Testis (tissue), 3 donors: ENCODE results near the gene GIGYF1. TPM values are rescaled to one million over a fixed set of nuclear protein-coding genes. Genes with fewer than 3 reads are reported as not detected.

Experiments
- DNase-seq: peaks from one replicate; pipeline ENCODE4 v3.0.0-alpha.2; 2019
- H3K27ac ChIP-seq, 2 donors: fragments of 200-600 bp; sonication (generic); one replicate each; pipeline ENCODE4 v1.5.1; 2019
- H3K27me3 ChIP-seq: fragments of 200-600 bp; sonication (generic); one replicate; pipeline ENCODE4 v1.5.1; 2019
- H3K36me3 ChIP-seq: fragments of 200-600 bp; sonication (generic); one replicate; pipeline ENCODE4 v1.5.1; 2017; ENCODE audit warnings: low read depth; ENCODE audit errors: missing control alignments
- H3K4me1 ChIP-seq: fragments of 200-600 bp; sonication (generic); one replicate; pipeline ENCODE4 v1.5.1; 2019
- H3K4me3 ChIP-seq, 2 donors: fragments of 200-600 bp; sonication (generic); one replicate each; pipeline ENCODE4 v1.5.1; 2017 to 2019
- H3K9me3 ChIP-seq: fragments of 200-600 bp; sonication (generic); one replicate; pipeline ENCODE4 v1.5.1; 2017
- CTCF ChIP-seq, 3 experiments: fragments of 450-650 bp in 2 of 3; fragments of 200-600 bp in 1 of 3; sonication (generic) in 1 of 3; IDR thresholded peaks; one replicate each; pipeline ENCODE4 v1.5.1; 2016 to 2019; ENCODE audit warnings: antibody characterized with exemption in 3 of 3, mild to moderate bottlenecking in 2 of 3, moderate library complexity in 1 of 3
- POLR2A ChIP-seq: fragments of 450-650 bp; IDR thresholded peaks from one replicate; pipeline ENCODE4 v1.6.1; 2017; ENCODE audit warnings: antibody characterized with exemption, mild to moderate bottlenecking, moderate library complexity
- WGBS, 2 donors: methylation state at CpG; one replicate each; pipeline ENCODE4 v1.1.5; 2018; 5-methylcytosine and 5-hydroxymethylcytosine counted together
- intact Hi-C: fragments of 100-400 bp; cut with DNase I; formaldehyde crosslinking; loops from one replicate; pipeline ENCODE4 v1.15.1; 2023; ENCODE audit warnings: low total_unique reads
- polyA plus RNA-seq: library from polyadenylated mRNA; stranded (reverse); fragments of 350-450 nt; fragmentation: Illumina TruSeq; extraction: RNeasy Lipid Tissue Mini Kit (QIAGEN cat#74804); gene quantifications from one replicate; pipeline ENCODE4 v1.2.3, GENCODE V29; 2014; ENCODE audit warnings: low read depth, low replicate concordance; ENCODE audit not compliant: insufficient read depth
- total RNA-seq, 2 donors: library from RNA; depleted of rRNA; stranded (reverse); fragments of >200 nt; gene quantifications; one replicate each; pipeline ENCODE4 v1.2.3, GENCODE V29; 2016

Gene GIGYF1
- total and polyA plus RNA-seq, 3 donors from 2014 or later, result 40.5 to 106 (median 105) TPM

GRCh38 chr7:100632951-100633717 lies 60.9 kb downstream of the GIGYF1 start:
- WGBS, 2 donors, result 2% methylated on average over 22 to 45 of the region's 72 CpGs
- H3K4me1 ChIP-seq, result peaks cover 5% of the 10 kb centered on the region
- H3K27me3 ChIP-seq, result no peaks in the 10 kb centered on the region
- H3K4me3 ChIP-seq, result peak overlapping the region; percentile 27 to 59
- intact Hi-C loops, result no loop called here
- H3K27ac ChIP-seq, result no peak overlapping the region
- no peak for TF ChIP-seq CTCF (IDR thresholded peaks at IDR 0.05)
- no peak for TF ChIP-seq POLR2A
- DNase-seq, result peak; percentile 43
- no peaks in the 10 kb centered on the region for H3K9me3 ChIP-seq
- H3K36me3 ChIP-seq, result no peaks in the 10 kb centered on the region

GRCh38 chr7:100630066-100630465 lies 64.0 kb downstream of the GIGYF1 start:
- no peak for TF ChIP-seq CTCF (IDR thresholded peaks at IDR 0.05)
- no peak for TF ChIP-seq POLR2A
- no peak overlapping the region for H3K27ac ChIP-seq
- peaks cover 7% of the 10 kb centered on the region for H3K4me1 ChIP-seq
- no peak for DNase-seq
- no peak overlapping the region for H3K4me3 ChIP-seq
- intact Hi-C loops, result no loop called here
- H3K27me3 ChIP-seq, result no peaks in the 10 kb centered on the region
- no peaks in the 10 kb centered on the region for H3K36me3 ChIP-seq
- 94 to 95% methylated on average over 3 to 4 of the region's 4 CpGs for WGBS, 2 donors
- no peaks in the 10 kb centered on the region for H3K9me3 ChIP-seq

Other genes with a start within 250 kb of the GIGYF1 start
- 10 to 100 TPM; 34.0 to 45.8 TPM for gene SPACDR, start 230.0 kb downstream of the GIGYF1 start, total RNA-seq
- gene SPACDR, start 230.0 kb downstream of the GIGYF1 start, polyA plus RNA-seq, result 84.9 TPM
- gene TSC22D4, start 215.0 kb downstream of the GIGYF1 start, total RNA-seq, result 100 to 1,000 TPM; 135 to 165 TPM
- gene TSC22D4, start 215.0 kb downstream of the GIGYF1 start, polyA plus RNA-seq, result 57.4 TPM
- gene NYAP1, start 210.3 kb downstream of the GIGYF1 start, total RNA-seq, result 10 to 100 TPM; 24.7 to 27.3 TPM
- 15.7 TPM for gene NYAP1, start 210.3 kb downstream of the GIGYF1 start, polyA plus RNA-seq
- 10 to 100 TPM; 62.0 to 67.2 TPM for gene AGFG2, start 155.0 kb downstream of the GIGYF1 start, total RNA-seq
- gene AGFG2, start 155.0 kb downstream of the GIGYF1 start, polyA plus RNA-seq, result 51.4 TPM
- gene SAP25, start 120.3 kb downstream of the GIGYF1 start, total RNA-seq, result 10 to 100 TPM; 28.4 to 29.9 TPM
- 30.3 TPM for gene SAP25, start 120.3 kb downstream of the GIGYF1 start, polyA plus RNA-seq
- 100 to 1,000 TPM; 314 to 378 TPM for gene LRCH4, start 108.1 kb downstream of the GIGYF1 start, total RNA-seq
- gene LRCH4, start 108.1 kb downstream of the GIGYF1 start, polyA plus RNA-seq, result 159 TPM
- 10 to 100 TPM; 37.5 to 74.5 TPM for gene FBXO24, start 107.9 kb downstream of the GIGYF1 start, total RNA-seq
- 112 TPM for gene FBXO24, start 107.9 kb downstream of the GIGYF1 start, polyA plus RNA-seq
- gene PCOLCE, start 91.9 kb downstream of the GIGYF1 start, total RNA-seq, result 10 to 100 TPM; 26.0 to 30.2 TPM
- gene PCOLCE, start 91.9 kb downstream of the GIGYF1 start, polyA plus RNA-seq, result 104 TPM
- 10 to 100 TPM; 40.6 to 78.9 TPM for gene MOSPD3, start 81.7 kb downstream of the GIGYF1 start, total RNA-seq
- 62.8 TPM for gene MOSPD3, start 81.7 kb downstream of the GIGYF1 start, polyA plus RNA-seq
- 1 to 10 TPM in 1 of 2 donors, under 1 TPM in 1; 0.87 to 1.5 TPM for gene TFR2, start 52.7 kb downstream of the GIGYF1 start, total RNA-seq
- gene TFR2, start 52.7 kb downstream of the GIGYF1 start, polyA plus RNA-seq, result 1.1 TPM
- 1 to 10 TPM in 1 of 2 donors, under 1 TPM in 1; 0.79 to 1.2 TPM for gene ACTL6B, start 37.8 kb downstream of the GIGYF1 start, total RNA-seq
- 2.1 TPM for gene ACTL6B, start 37.8 kb downstream of the GIGYF1 start, polyA plus RNA-seq
- 100 to 1,000 TPM; 195 to 325 TPM for gene GNB2, start 20.5 kb downstream of the GIGYF1 start, total RNA-seq
- gene GNB2, start 20.5 kb downstream of the GIGYF1 start, polyA plus RNA-seq, result 200 TPM
- gene POP7, start 11.9 kb upstream of the GIGYF1 start, total RNA-seq, result 10 to 100 TPM; 33.6 to 39.4 TPM
- gene POP7, start 11.9 kb upstream of the GIGYF1 start, polyA plus RNA-seq, result 21.6 TPM
- gene EPO, start 26.2 kb upstream of the GIGYF1 start, total RNA-seq, result under 1 TPM; 0.63 to 0.93 TPM
- 0.65 TPM for gene EPO, start 26.2 kb upstream of the GIGYF1 start, polyA plus RNA-seq
- gene ZAN, start 39.3 kb upstream of the GIGYF1 start, total RNA-seq, result 1 to 10 TPM; 1.6 to 1.7 TPM
- 3.0 TPM for gene ZAN, start 39.3 kb upstream of the GIGYF1 start, polyA plus RNA-seq
- gene EPHB4, start 133.3 kb upstream of the GIGYF1 start, total RNA-seq, result 10 to 100 TPM; 35.9 to 49.6 TPM
- gene EPHB4, start 133.3 kb upstream of the GIGYF1 start, polyA plus RNA-seq, result 30.5 TPM
- 10 to 100 TPM; 13.8 to 18.9 TPM for gene SLC12A9, start 158.5 kb upstream of the GIGYF1 start, total RNA-seq
- gene SLC12A9, start 158.5 kb upstream of the GIGYF1 start, polyA plus RNA-seq, result 12.8 TPM
- 10 to 100 TPM; 46.8 to 99.6 TPM for gene TRIP6, start 173.1 kb upstream of the GIGYF1 start, total RNA-seq
- gene TRIP6, start 173.1 kb upstream of the GIGYF1 start, polyA plus RNA-seq, result 49.8 TPM
- 100 to 1,000 TPM; 255 to 291 TPM for gene SRRT, start 180.9 kb upstream of the GIGYF1 start, total RNA-seq
- 389 TPM for gene SRRT, start 180.9 kb upstream of the GIGYF1 start, polyA plus RNA-seq
- 1 to 10 TPM; 3.0 to 4.2 TPM for gene UFSP1, start 195.5 kb upstream of the GIGYF1 start, total RNA-seq
- gene UFSP1, start 195.5 kb upstream of the GIGYF1 start, polyA plus RNA-seq, result 1.3 TPM
- 10 to 100 TPM in 1 of 2 donors, 1 to 10 TPM in 1; 9.8 to 10.5 TPM for gene ACHE, start 201.6 kb upstream of the GIGYF1 start, total RNA-seq
- 5.1 TPM for gene ACHE, start 201.6 kb upstream of the GIGYF1 start, polyA plus RNA-seq